Measurements from ENCODE around the gene TLE4. TPM values are rescaled to one million over a fixed set of nuclear protein-coding genes. Genes with fewer than 3 reads are reported as not detected.
"Not testable (repeated sequence)": the region's sequence is repeated elsewhere in the genome, so short reads cannot be mapped to it uniquely, and the experiment has no call there.

The TLE4 gene
- total RNA-seq: 10 to 100 TPM; 41.2 to 45.8 TPM

- peaks cover 5% of the 10 kb centered on the region for H3K27me3 Mint-ChIP-seq
- CTCF ChIA-PET: interaction anchor here (0.7 to 1.5 kb wide), 3 partner anchors 13 to 241 kb away, joined by 3 to 4 read pairs (median 3); no protein-coding TSS in a partner anchor
- no peaks in the 10 kb centered on the region for H3K9me3 Mint-ChIP-seq (ENCODE audit: low read depth)
- H3K27ac Mint-ChIP-seq: peak within 1 kb of the TSS; percentile 67
- ATAC-seq (peak; percentile 88), DNase-seq (peak; percentile 100)
- H3K36me3 Mint-ChIP-seq: peaks cover 15% of the 10 kb centered on the region
- no peak within 1 kb of the TSS for H3K4me3 Mint-ChIP-seq
- H3K4me1 Mint-ChIP-seq: peaks cover 31% of the 10 kb centered on the region
These were observed at the start of gene TLE4 for GRCh38 chr9:79571309-79572031. Gene TLE4, plus strand, starts transcription at chr9:79571965. Its CDS starts 826 bp downstream, at chr9:79572791.

GRCh38 chr9:79522793-79523192 is 49.0 kb upstream of the TLE4 start:
- Mint-ChIP-seq H3K27me3 (peaks cover 6% of the 10 kb centered on the region), H3K4me1 (no peaks in the 10 kb centered on the region), H3K27ac (no peak overlapping the region), H3K36me3 (no peaks in the 10 kb centered on the region), H3K4me3 (no peak overlapping the region), H3K9me3 (ENCODE audit: low read depth) (no peaks in the 10 kb centered on the region)
- CTCF ChIA-PET: no interaction called here
- ATAC-seq (no peak), DNase-seq (no peak)

GRCh38 chr9:79524266-79524665 is 47.5 kb upstream of the TLE4 start:
- no peak overlapping the region for H3K27ac Mint-ChIP-seq
- ATAC-seq: no peak
- no peaks in the 10 kb centered on the region for H3K36me3 Mint-ChIP-seq
- H3K27me3 Mint-ChIP-seq: peaks cover 5% of the 10 kb centered on the region
- peaks cover 2% of the 10 kb centered on the region for H3K9me3 Mint-ChIP-seq (ENCODE audit: low read depth)
- DNase-seq: no peak
- H3K4me3 Mint-ChIP-seq: no peak overlapping the region
- CTCF ChIA-PET: interaction anchor here (0.6 kb wide), 1 partner anchor 11 kb away, joined by 3 read pairs; no protein-coding TSS in a partner anchor
- H3K4me1 Mint-ChIP-seq: no peaks in the 10 kb centered on the region

GRCh38 chr9:79526149-79526672 is 45.6 kb upstream of the TLE4 start:
- H3K4me3 Mint-ChIP-seq: no peak overlapping the region
- H3K4me1 Mint-ChIP-seq: no peaks in the 10 kb centered on the region
- peaks cover 2% of the 10 kb centered on the region for H3K27me3 Mint-ChIP-seq
- CTCF ChIA-PET: no interaction called here
- H3K27ac Mint-ChIP-seq: no peak overlapping the region
- no peaks in the 10 kb centered on the region for H3K36me3 Mint-ChIP-seq
- DNase-seq (no peak), ATAC-seq (no peak)
- peaks cover 2% of the 10 kb centered on the region for H3K9me3 Mint-ChIP-seq (ENCODE audit: low read depth)

- ATAC-seq (no peak), DNase-seq (no peak)
- peaks cover 2% of the 10 kb centered on the region for H3K9me3 Mint-ChIP-seq (ENCODE audit: low read depth)
- peaks cover 5% of the 10 kb centered on the region for H3K27me3 Mint-ChIP-seq
- H3K4me3 Mint-ChIP-seq: no peak overlapping the region
- H3K36me3 Mint-ChIP-seq: no peaks in the 10 kb centered on the region
- CTCF ChIA-PET: no interaction called here
- H3K27ac Mint-ChIP-seq: no peak overlapping the region
- no peaks in the 10 kb centered on the region for H3K4me1 Mint-ChIP-seq
These were observed 36.2 kb upstream of the TLE4 start for GRCh38 chr9:79535534-79535933.

GRCh38 chr9:79537838-79538237 is 33.9 kb upstream of the TLE4 start:
- ATAC-seq: no peak
- CTCF ChIA-PET: interaction anchor here (1.8 kb wide), 1 partner anchor 28 kb away, joined by 3 read pairs; no protein-coding TSS in a partner anchor
- no peaks in the 10 kb centered on the region for H3K36me3 Mint-ChIP-seq
- H3K4me1 Mint-ChIP-seq: no peaks in the 10 kb centered on the region
- H3K27ac Mint-ChIP-seq: no peak overlapping the region
- H3K9me3 Mint-ChIP-seq (ENCODE audit: low read depth): peaks cover 2% of the 10 kb centered on the region
- H3K27me3 Mint-ChIP-seq: peaks cover 5% of the 10 kb centered on the region
- DNase-seq: no peak
- H3K4me3 Mint-ChIP-seq: no peak overlapping the region

GRCh38 chr9:79542735-79543620 is 28.8 kb upstream of the TLE4 start:
- Mint-ChIP-seq H3K27me3 (peaks cover 7% of the 10 kb centered on the region), H3K27ac (no peak overlapping the region), H3K36me3 (peaks cover 3% of the 10 kb centered on the region), H3K4me3 (no peak overlapping the region), H3K4me1 (peaks cover 10% of the 10 kb centered on the region), H3K9me3 (ENCODE audit: low read depth) (peaks cover 5% of the 10 kb centered on the region)
- DNase-seq (no peak), ATAC-seq (no peak)
- CTCF ChIA-PET: interaction anchor here (1.1 kb wide), 1 partner anchor 9 kb away, joined by 3 read pairs; no protein-coding TSS in a partner anchor

GRCh38 chr9:79544375-79544774 is 27.4 kb upstream of the TLE4 start:
- H3K9me3 Mint-ChIP-seq (ENCODE audit: low read depth); H3K4me3 Mint-ChIP-seq; H3K27ac Mint-ChIP-seq; H3K36me3 Mint-ChIP-seq; H3K4me1 Mint-ChIP-seq; H3K27me3 Mint-ChIP-seq; CTCF ChIA-PET; DNase-seq; ATAC-seq: not testable (repeated sequence)

GRCh38 chr9:79551586-79551985 is 20.2 kb upstream of the TLE4 start:
- ATAC-seq (no peak), DNase-seq (no peak)
- Mint-ChIP-seq H3K4me3 (no peak overlapping the region), H3K36me3 (no peaks in the 10 kb centered on the region), H3K9me3 (ENCODE audit: low read depth) (no peaks in the 10 kb centered on the region), H3K4me1 (no peaks in the 10 kb centered on the region), H3K27me3 (no peaks in the 10 kb centered on the region), H3K27ac (no peak overlapping the region)
- CTCF ChIA-PET: interaction anchor here (1.3 kb wide), 2 partner anchors 8 to 11 kb away, joined by 3 read pairs; no protein-coding TSS in a partner anchor

GRCh38 chr9:79551994-79552393 is 19.8 kb upstream of the TLE4 start:
- ATAC-seq: no peak

GRCh38 chr9:79555474-79556089 is 16.2 kb upstream of the TLE4 start:
- DNase-seq (no peak), ATAC-seq (no peak)
- Mint-ChIP-seq H3K4me3 (no peak overlapping the region), H3K27ac (no peak overlapping the region), H3K9me3 (ENCODE audit: low read depth) (no peaks in the 10 kb centered on the region), H3K36me3 (no peaks in the 10 kb centered on the region), H3K4me1 (no peaks in the 10 kb centered on the region), H3K27me3 (peaks cover 2% of the 10 kb centered on the region)
- CTCF ChIA-PET: no interaction called here

More at GRCh38 chr9:79551994-79552393, 19.8 kb upstream of the TLE4 start:
- CTCF ChIA-PET: interaction anchor here (1.3 kb wide), 1 partner anchor 8 kb away, joined by 3 read pairs; no protein-coding TSS in a partner anchor
- no peak for DNase-seq
- H3K4me3 Mint-ChIP-seq: no peak overlapping the region
- H3K4me1 Mint-ChIP-seq: no peaks in the 10 kb centered on the region
- H3K9me3 Mint-ChIP-seq (ENCODE audit: low read depth): no peaks in the 10 kb centered on the region
- H3K36me3 Mint-ChIP-seq: no peaks in the 10 kb centered on the region
- no peak overlapping the region for H3K27ac Mint-ChIP-seq
- no peaks in the 10 kb centered on the region for H3K27me3 Mint-ChIP-seq

- ATAC-seq (no peak), DNase-seq (no peak)
- H3K9me3 Mint-ChIP-seq (ENCODE audit: low read depth): no peaks in the 10 kb centered on the region
- no peaks in the 10 kb centered on the region for H3K4me1 Mint-ChIP-seq
- H3K4me3 Mint-ChIP-seq: no peak overlapping the region
- peaks cover 2% of the 10 kb centered on the region for H3K27me3 Mint-ChIP-seq
- no peaks in the 10 kb centered on the region for H3K36me3 Mint-ChIP-seq
- CTCF ChIA-PET: no interaction called here
- H3K27ac Mint-ChIP-seq: no peak overlapping the region
These were observed 12.1 kb upstream of the TLE4 start for GRCh38 chr9:79559495-79560181.
